H1 (cell line): ENCODE data around the gene TMEM225B. TPM values are rescaled to one million over a fixed set of nuclear protein-coding genes. Genes with fewer than 3 reads are reported as not detected.

Source experiments
- ASH2L ChIP-seq: fragments of 200-600, 300-600 bp; sonication (generic); IDR thresholded peaks from one replicate; pipeline ENCODE4 v1.7.1; 2017; ENCODE audit warnings: low read length
- ATF3 ChIP-seq: IDR thresholded peaks from 2 replicates; pipeline ENCODE4 v1.6.1; 2011; ENCODE audit warnings: low read depth, mild to moderate bottlenecking, low read length; ENCODE audit not compliant: insufficient read depth
- CBX8 ChIP-seq: fragments of 300-800, 300-1000 bp; sonication (generic); IDR thresholded peaks from 2 replicates; pipeline ENCODE4 v1.7.1; 2016; ENCODE audit warnings: low read depth, low read length, borderline replicate concordance
- CHD2 ChIP-seq: IDR thresholded peaks from 2 replicates; pipeline ENCODE4 v1.6.1; 2012; ENCODE audit warnings: low read length, improper control_type of control experiment
- CREB1 ChIP-seq: IDR thresholded peaks from 2 replicates; pipeline ENCODE4 v1.6.1; 2012; ENCODE audit warnings: inconsistent platforms
- CTBP2 ChIP-seq: IDR thresholded peaks from 2 replicates; pipeline ENCODE4 v1.7.0; 2011; ENCODE audit warnings: borderline replicate concordance, mild to moderate bottlenecking, moderate library complexity, mixed read lengths, low read length; ENCODE audit not compliant: insufficient read depth, insufficient read length
- EGR1 ChIP-seq: IDR thresholded peaks from 2 replicates; pipeline ENCODE4 v1.6.1; 2011; ENCODE audit warnings: low read depth, low read length, borderline replicate concordance
- EP300 ChIP-seq, 2 experiments: IDR thresholded peaks; 1 replicate in 1 of 2; 2 replicates in 1 of 2; pipeline ENCODE4 v1.6.1; 2011 to 2012; ENCODE audit warnings: low read depth in 2 of 2, low read length in 2 of 2, mild to moderate bottlenecking in 2 of 2, borderline replicate concordance in 1 of 2, inconsistent platforms in 1 of 2, moderate library complexity in 1 of 2
- FOSL1 ChIP-seq: IDR thresholded peaks from 2 replicates; pipeline ENCODE4 v1.6.1; 2011; ENCODE audit warnings: mild to moderate bottlenecking, low read depth, low read length, moderate library complexity; ENCODE audit not compliant: insufficient read depth
- HDAC2 ChIP-seq, 2 experiments: fragments of 300-600 bp in 1 of 2; sonication (generic) in 1 of 2; IDR thresholded peaks; 2 replicates each; pipeline ENCODE4 v1.6.1; 2011 to 2012; ENCODE audit warnings: low read depth in 2 of 2, low read length in 2 of 2, mild to moderate bottlenecking in 2 of 2, moderate library complexity in 2 of 2, borderline replicate concordance in 1 of 2, inconsistent platforms in 1 of 2
- JUN ChIP-seq: IDR thresholded peaks from 2 replicates; pipeline ENCODE4 v1.6.1; 2011; ENCODE audit warnings: low read depth, mild to moderate bottlenecking, improper control_type of control experiment, low read length
- MAX ChIP-seq: IDR thresholded peaks from 2 replicates; pipeline ENCODE4 v1.6.1; 2012; ENCODE audit warnings: inconsistent platforms
- NANOG ChIP-seq: IDR thresholded peaks from 2 replicates; pipeline ENCODE4 v1.6.1; 2011; ENCODE audit warnings: low read length, low read depth, mild to moderate bottlenecking, inconsistent platforms; ENCODE audit not compliant: insufficient read depth, poor library complexity, severe bottlenecking
- NRF1 ChIP-seq: IDR thresholded peaks from 2 replicates; pipeline ENCODE4 v1.6.1; 2011; ENCODE audit warnings: mild to moderate bottlenecking, low read depth, low read length, improper control_type of control experiment
- RAD21 ChIP-seq, 2 experiments: IDR thresholded peaks in 1 of 2; conservative IDR thresholded peaks in 1 of 2; 2 replicates each; pipeline ENCODE4 v1.6.1; 2011; ENCODE audit warnings: low read depth in 2 of 2, low read length in 2 of 2, improper control_type of control experiment in 1 of 2, inconsistent platforms in 1 of 2, mild to moderate bottlenecking in 1 of 2, moderate library complexity in 1 of 2
- RNF2 ChIP-seq: fragments of 200-900, 300-1000 bp; sonication (generic); IDR thresholded peaks from 2 replicates; pipeline ENCODE4 v1.7.1; 2016; ENCODE audit warnings: borderline replicate concordance, low read depth, mild to moderate bottlenecking, antibody characterized with exemption, low read length; ENCODE audit not compliant: poor library complexity, severe bottlenecking; ENCODE audit errors: missing control alignments
- SAP30 ChIP-seq: fragments of 300-600 bp; sonication (generic); IDR thresholded peaks from 2 replicates; pipeline ENCODE4 v1.7.1; 2012; ENCODE audit warnings: low read length, moderate library complexity, mild to moderate bottlenecking, inconsistent platforms; ENCODE audit not compliant: insufficient read depth, insufficient replicate concordance
- SIN3A ChIP-seq, 2 experiments: IDR thresholded peaks in 1 of 2; conservative IDR thresholded peaks in 1 of 2; 2 replicates each; pipeline ENCODE4 v1.6.1; 2011 to 2012; ENCODE audit warnings: low read length in 2 of 2, improper control_type of control experiment in 1 of 2, low read depth in 1 of 2, mild to moderate bottlenecking in 1 of 2
- SP4 ChIP-seq: IDR thresholded peaks from 2 replicates; pipeline ENCODE4 v1.6.1; 2012; ENCODE audit warnings: low read length, inconsistent platforms
- SRF ChIP-seq: IDR thresholded peaks from 2 replicates; pipeline ENCODE4 v1.6.1; 2011; ENCODE audit warnings: mild to moderate bottlenecking, low read depth, low read length, moderate library complexity
- SUZ12 ChIP-seq: fragments of 200-600 bp; sonication (generic); IDR thresholded peaks from 2 replicates; pipeline ENCODE4 v1.6.1; 2012; ENCODE audit warnings: mild to moderate bottlenecking, inconsistent platforms, low read length, moderate library complexity, mixed read lengths
- TCF12 ChIP-seq: IDR thresholded peaks from 2 replicates; pipeline ENCODE4 v1.6.1; 2011; ENCODE audit warnings: low read depth, mild to moderate bottlenecking, low read length
- polyA plus RNA-seq, 7 experiments: library from polyadenylated mRNA; depleted of rRNA in 3 of 7; stranded (reverse) in 5 of 7; unstranded in 2 of 7; fragments of >200 nt in 5 of 7; fragments of 200-250 nt in 2 of 7; gene quantifications; 1 replicate in 5 of 7; 2 replicates in 1 of 7; 4 replicates in 1 of 7; pipeline versions ENCODE4 v1.2.1 to v1.2.3, GENCODE V29; 2011 to 2013; ENCODE audit warnings: missing spikeins in 2 of 7, mixed read lengths in 2 of 7
- total RNA-seq: library from RNA; stranded (reverse); fragmentation: NEBNext Ultra II Directional; extraction: Animal tissue kit (Norgen Biotek cat#: 25700); gene quantifications from 2 replicates; pipeline ENCODE4 v1.2.1, GENCODE V29; 2021

Gene TMEM225B
- total and polyA plus RNA-seq, 2 of the 8 experiments (the other 6 are each of a cell fraction or from before 2014, with no cell fraction given): 0.68 TPM; not detected in 1

GRCh38 chr7:99551767-99552463 lies 46.2 kb upstream of the TMEM225B start, which contains the start of gene FAM200A (continued):
- no peak for TF ChIP-seq RAD21 (IDR thresholded peaks at IDR 0.05 in 1 of 2, conservative IDR thresholded peaks at IDR 0.05 in 1 of 2; ENCODE audit: low read depth in 2 of 2, low read length in 2 of 2)
- TF ChIP-seq ASH2L: peak; percentile 66
- TF ChIP-seq NRF1: no peak
- TF ChIP-seq NANOG: no peak
- peak; percentile 94 for TF ChIP-seq EGR1
- no peak for TF ChIP-seq CHD2
- TF ChIP-seq MAX: no peak
- TF ChIP-seq CREB1: peak; percentile 98
- TF ChIP-seq FOSL1: no peak
- peak in 1 of 2 experiments; percentile 86; a peak in 1 of 4 replicates for TF ChIP-seq HDAC2 (IDR thresholded peaks at IDR 0.05; ENCODE audit: borderline replicate concordance in 1 of 2, low read depth in 2 of 2, low read length in 2 of 2)
- peak in 1 of 2 experiments; percentile 25; a peak in 1 of 3 replicates for TF ChIP-seq EP300 (IDR thresholded peaks at IDR 0.05; ENCODE audit: borderline replicate concordance in 1 of 2, low read depth in 2 of 2, low read length in 2 of 2)
- TF ChIP-seq CTBP2: no peak
- TF ChIP-seq SRF: no peak
- TF ChIP-seq ATF3: no peak
- no peak for TF ChIP-seq TCF12
- TF ChIP-seq SIN3A (conservative IDR thresholded peaks at IDR 0.05 in 1 of 2, IDR thresholded peaks at IDR 0.05 in 1 of 2; ENCODE audit: low read depth in 1 of 2, low read length in 2 of 2): peak; percentile 91 to 92
- no peak for TF ChIP-seq JUN
- TF ChIP-seq SUZ12: no peak
- no peak for TF ChIP-seq SP4
- TF ChIP-seq RNF2: no peak
- no peak for TF ChIP-seq CBX8
- peak; percentile 16 for TF ChIP-seq SAP30
